ENCODE data around the gene LRGUK.

Gene LRGUK

DNA sequence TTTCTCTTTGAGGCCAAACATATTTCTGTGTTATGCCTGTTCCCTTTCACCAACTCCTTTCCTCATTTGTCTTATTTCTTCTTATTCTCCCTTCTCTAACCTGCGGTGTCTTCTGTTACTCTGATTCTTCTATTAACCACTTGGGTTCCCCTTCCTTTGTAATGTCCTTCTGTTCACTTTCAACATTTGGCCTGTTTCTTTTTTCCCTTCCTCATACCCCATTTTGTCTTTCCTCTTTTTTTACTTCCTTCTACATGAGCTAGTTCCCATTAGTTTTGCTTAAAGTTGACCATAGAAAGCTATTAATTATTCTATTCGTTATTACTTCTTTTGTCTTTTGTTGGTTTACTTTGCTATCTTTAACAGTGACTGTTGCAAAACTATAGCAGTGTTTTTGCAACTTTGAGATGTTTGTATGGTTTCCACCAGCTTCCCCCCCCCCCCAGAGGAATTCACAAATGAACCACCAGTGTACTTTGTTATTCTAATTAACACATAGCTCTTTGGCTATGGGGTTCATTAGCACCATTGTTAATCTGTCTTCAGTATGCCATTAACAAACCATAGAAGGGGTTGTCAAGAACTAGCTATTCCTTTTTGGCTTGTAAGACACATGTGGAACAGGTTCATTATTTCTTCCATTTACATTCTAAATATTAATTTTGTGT lies 2.9 kb downstream of the LRGUK start:
- H3K4me2 ChIP-seq (ENCODE audit: low read length), result no peak overlapping the region
- H3K4me1 ChIP-seq, result peaks cover 9% of the 10 kb centered on the region
- H3K9ac ChIP-seq, result no peak overlapping the region
- no peaks in the 10 kb centered on the region for H3K9me3 ChIP-seq (ENCODE audit: control insufficient read depth, low read length)
- TF ChIP-seq, protein P1, sequence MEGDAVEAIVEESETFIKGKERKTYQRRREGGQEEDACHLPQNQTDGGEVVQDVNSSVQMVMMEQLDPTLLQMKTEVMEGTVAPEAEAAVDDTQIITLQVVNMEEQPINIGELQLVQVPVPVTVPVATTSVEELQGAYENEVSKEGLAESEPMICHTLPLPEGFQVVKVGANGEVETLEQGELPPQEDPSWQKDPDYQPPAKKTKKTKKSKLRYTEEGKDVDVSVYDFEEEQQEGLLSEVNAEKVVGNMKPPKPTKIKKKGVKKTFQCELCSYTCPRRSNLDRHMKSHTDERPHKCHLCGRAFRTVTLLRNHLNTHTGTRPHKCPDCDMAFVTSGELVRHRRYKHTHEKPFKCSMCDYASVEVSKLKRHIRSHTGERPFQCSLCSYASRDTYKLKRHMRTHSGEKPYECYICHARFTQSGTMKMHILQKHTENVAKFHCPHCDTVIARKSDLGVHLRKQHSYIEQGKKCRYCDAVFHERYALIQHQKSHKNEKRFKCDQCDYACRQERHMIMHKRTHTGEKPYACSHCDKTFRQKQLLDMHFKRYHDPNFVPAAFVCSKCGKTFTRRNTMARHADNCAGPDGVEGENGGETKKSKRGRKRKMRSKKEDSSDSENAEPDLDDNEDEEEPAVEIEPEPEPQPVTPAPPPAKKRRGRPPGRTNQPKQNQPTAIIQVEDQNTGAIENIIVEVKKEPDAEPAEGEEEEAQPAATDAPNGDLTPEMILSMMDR (IDR thresholded peaks at IDR 0.05), result no peak
- H3K4me3 ChIP-seq (ENCODE audit: low read depth, low read length), result no peak overlapping the region
- no peaks in the 10 kb centered on the region for H3K36me3 ChIP-seq (ENCODE audit: control insufficient read depth, insufficient read depth, low read length)
- H2AFZ ChIP-seq, result no peak overlapping the region
- H3K27me3 ChIP-seq (ENCODE audit: control insufficient read depth, insufficient read depth, low read length), result no peaks in the 10 kb centered on the region
- H3K27ac ChIP-seq, result no peak overlapping the region
- no peaks in the 10 kb centered on the region for H3K79me2 ChIP-seq

DNA sequence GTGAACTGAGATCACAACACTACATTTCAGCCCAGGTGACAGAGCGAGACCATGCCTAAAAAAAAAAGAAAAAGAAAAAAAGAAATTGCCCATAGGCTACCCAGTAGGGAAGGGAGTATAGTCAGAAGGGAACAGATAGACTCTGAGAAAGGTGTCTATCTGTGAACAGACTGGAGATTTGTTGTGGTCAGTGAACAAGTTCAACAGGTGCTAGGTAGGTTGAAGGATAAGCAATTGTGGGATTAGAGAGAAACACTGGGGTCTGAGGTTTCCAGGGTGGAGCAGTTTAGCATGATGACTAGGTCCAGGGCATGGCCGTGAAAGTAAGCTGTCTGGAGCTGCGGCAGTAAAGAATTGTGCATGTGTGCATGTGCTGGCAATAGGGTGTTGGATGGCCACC lies 6.9 kb downstream of the LRGUK start:
- TF ChIP-seq, protein P1 (IDR thresholded peaks at IDR 0.05), result no peak

DNA sequence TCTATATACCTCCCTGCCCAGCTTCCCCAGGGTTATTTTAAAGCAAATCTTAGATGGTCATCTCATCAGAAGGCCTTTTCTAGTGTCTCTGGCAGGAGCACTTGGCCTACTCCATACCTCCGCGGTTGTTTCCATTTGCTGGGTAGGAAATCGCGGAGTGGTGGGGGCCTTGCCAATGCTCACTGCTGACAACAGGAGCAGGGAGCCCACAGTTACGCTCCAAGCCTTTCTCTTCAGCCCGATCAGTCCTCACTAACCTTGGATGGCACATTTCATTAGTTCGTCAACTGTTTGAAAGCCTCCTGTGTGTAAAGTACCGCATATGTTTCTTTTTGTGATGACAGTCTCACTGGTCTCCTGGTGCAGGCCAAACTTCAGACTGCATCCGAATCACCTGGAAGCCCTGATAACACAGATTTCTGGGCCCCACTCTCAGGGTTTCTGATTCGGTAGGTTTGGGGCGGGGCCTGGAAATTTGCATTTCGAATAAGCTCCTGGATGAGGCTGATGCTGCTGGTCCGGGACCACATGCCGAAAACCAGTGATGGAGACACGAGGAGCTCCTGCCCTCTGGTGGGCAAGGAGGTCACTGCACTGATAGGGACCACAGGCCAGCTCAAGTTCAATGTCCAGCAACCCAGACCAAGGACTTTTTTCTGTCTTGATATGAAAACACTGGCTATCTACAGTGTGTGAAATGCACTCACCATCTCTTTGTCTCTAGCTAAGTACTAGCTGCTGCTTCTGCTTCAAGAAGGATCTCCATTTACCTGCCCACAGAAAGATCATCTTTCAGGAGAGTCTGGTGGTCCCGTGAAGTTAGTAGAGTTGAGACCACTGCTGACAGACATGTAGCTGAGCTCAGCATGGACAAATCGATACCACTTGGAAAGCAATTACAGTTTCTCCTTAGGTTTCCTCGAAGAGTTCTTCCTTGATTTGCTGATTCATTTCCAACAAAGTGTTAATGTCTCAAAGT lies 14.0 kb downstream of the LRGUK start:
- no peaks in the 10 kb centered on the region for H3K4me1 ChIP-seq
- H3K27me3 ChIP-seq (ENCODE audit: control insufficient read depth, insufficient read depth, low read length), result no peaks in the 10 kb centered on the region
- H2AFZ ChIP-seq, result no peak overlapping the region
- H3K27ac ChIP-seq, result no peak overlapping the region
- no peak overlapping the region for H3K4me3 ChIP-seq (ENCODE audit: low read depth, low read length)
- H3K9me3 ChIP-seq (ENCODE audit: control insufficient read depth, low read length), result no peaks in the 10 kb centered on the region
- TF ChIP-seq, protein P1 (IDR thresholded peaks at IDR 0.05), result peak; percentile 83
- H3K4me2 ChIP-seq (ENCODE audit: low read length), result no peak overlapping the region
- no peaks in the 10 kb centered on the region for H3K36me3 ChIP-seq (ENCODE audit: control insufficient read depth, insufficient read depth, low read length)
- H3K9ac ChIP-seq, result no peak overlapping the region
- H3K79me2 ChIP-seq, result no peaks in the 10 kb centered on the region

More for the DNA sequence above, 6.9 kb downstream of the LRGUK start:
- no peak overlapping the region for H3K9ac ChIP-seq
- H3K27ac ChIP-seq, result no peak overlapping the region
- no peaks in the 10 kb centered on the region for H3K4me1 ChIP-seq
- no peak overlapping the region for H3K4me3 ChIP-seq (ENCODE audit: low read depth, low read length)
- H3K79me2 ChIP-seq, result no peaks in the 10 kb centered on the region
- H3K4me2 ChIP-seq (ENCODE audit: low read length), result no peak overlapping the region
- H2AFZ ChIP-seq, result no peak overlapping the region
- H3K36me3 ChIP-seq (ENCODE audit: control insufficient read depth, insufficient read depth, low read length), result no peaks in the 10 kb centered on the region
- H3K9me3 ChIP-seq (ENCODE audit: control insufficient read depth, low read length), result no peaks in the 10 kb centered on the region
- no peaks in the 10 kb centered on the region for H3K27me3 ChIP-seq (ENCODE audit: control insufficient read depth, insufficient read depth, low read length)

DNA sequence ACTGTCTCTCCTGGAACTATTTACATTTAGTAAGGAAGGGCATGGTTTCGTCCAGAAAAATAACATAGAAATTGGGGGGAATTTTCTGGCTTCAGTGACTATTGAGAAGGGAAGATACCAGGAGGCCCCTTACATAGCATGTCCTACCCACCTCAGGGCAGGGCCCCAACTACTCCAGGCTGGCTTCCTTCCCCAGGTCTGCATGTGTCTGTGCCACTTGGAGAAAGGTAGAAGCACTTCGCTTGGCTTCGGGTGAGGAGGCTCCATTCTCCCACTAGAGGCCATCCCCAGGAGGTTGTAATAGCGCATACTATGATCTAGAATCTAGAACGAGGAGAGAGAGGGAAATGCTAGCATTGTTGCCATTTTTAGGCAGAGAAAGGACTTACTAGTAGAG lies 14.7 kb downstream of the LRGUK start:
- Histone ChIP-seq H2AFZ (no peak overlapping the region), H3K27ac (no peak overlapping the region), H3K9me3 (ENCODE audit: control insufficient read depth, low read length) (no peaks in the 10 kb centered on the region), H3K4me3 (ENCODE audit: low read depth, low read length) (no peak overlapping the region), H3K4me1 (no peaks in the 10 kb centered on the region), H3K9ac (no peak overlapping the region), H3K79me2 (no peaks in the 10 kb centered on the region), H3K36me3 (ENCODE audit: control insufficient read depth, insufficient read depth, low read length) (no peaks in the 10 kb centered on the region), H3K4me2 (ENCODE audit: low read length) (no peak overlapping the region), H3K27me3 (ENCODE audit: control insufficient read depth, insufficient read depth, low read length) (no peaks in the 10 kb centered on the region)
- TF ChIP-seq, protein P1 (IDR thresholded peaks at IDR 0.05), result no peak
